ENCODE results near the gene UMOD. TPM values are rescaled to one million over a fixed set of nuclear protein-coding genes. Genes with fewer than 3 reads are reported as not detected.

Gene UMOD
- total and polyA plus RNA-seq, 7 donors, result not detected

DNA sequence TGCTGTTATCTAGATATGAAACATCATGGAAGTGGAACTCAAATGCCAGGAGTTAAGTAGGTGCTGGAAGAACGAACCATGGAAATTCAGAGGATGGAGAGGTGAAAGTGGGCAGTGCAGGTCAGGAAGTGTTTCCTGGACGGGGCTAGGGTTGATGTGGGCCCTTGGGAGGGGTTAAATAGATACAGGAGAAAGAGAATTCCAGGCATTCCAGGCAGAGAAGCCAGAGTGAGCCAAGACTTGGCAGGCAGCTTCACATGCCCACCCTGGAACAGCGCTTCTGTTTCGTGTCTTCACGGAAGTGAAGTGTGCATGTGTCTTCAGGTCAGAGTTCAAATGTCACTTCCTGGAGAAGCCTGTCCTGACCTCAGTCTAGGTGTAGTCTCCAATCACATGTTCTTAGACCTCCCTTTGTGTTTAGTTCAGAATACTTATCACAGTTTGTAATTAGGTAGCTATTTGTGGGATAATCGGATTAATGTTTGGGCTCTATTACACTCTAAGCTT, 66.5 kb downstream of the UMOD start:
- Histone ChIP-seq H3K4me3 (no peak overlapping the region), H3K27ac (no peak overlapping the region), H3K4me1 (no peaks in the 10 kb centered on the region), H3K9me3 (no peaks in the 10 kb centered on the region), H3K36me3 (ENCODE audit: insufficient read depth in 1 of 2, low read depth in 1 of 2) (no peaks in the 10 kb centered on the region), H3K27me3 (ENCODE audit: insufficient read depth in 3 of 3, low read length in 2 of 3) (no peaks in the 10 kb centered on the region)
- no peak for DNase-seq
- TF ChIP-seq, protein P1, sequence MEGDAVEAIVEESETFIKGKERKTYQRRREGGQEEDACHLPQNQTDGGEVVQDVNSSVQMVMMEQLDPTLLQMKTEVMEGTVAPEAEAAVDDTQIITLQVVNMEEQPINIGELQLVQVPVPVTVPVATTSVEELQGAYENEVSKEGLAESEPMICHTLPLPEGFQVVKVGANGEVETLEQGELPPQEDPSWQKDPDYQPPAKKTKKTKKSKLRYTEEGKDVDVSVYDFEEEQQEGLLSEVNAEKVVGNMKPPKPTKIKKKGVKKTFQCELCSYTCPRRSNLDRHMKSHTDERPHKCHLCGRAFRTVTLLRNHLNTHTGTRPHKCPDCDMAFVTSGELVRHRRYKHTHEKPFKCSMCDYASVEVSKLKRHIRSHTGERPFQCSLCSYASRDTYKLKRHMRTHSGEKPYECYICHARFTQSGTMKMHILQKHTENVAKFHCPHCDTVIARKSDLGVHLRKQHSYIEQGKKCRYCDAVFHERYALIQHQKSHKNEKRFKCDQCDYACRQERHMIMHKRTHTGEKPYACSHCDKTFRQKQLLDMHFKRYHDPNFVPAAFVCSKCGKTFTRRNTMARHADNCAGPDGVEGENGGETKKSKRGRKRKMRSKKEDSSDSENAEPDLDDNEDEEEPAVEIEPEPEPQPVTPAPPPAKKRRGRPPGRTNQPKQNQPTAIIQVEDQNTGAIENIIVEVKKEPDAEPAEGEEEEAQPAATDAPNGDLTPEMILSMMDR (IDR thresholded peaks at IDR 0.05), result no peak
- intact Hi-C loops (cut with DNase I), result no loop called here
- WGBS, 3 donors, result 24 to 28% (median 25%) methylated on average over 6 of the region's 6 CpGs
- ATAC-seq, result no peak

Other genes with a start within 250 kb of the UMOD start
- gene GP2, start 25.2 kb downstream of the UMOD start, total RNA-seq, result 1 to 10 TPM in 1 of 4 donors, under 1 TPM in 1, not detected in 2; 0.34 to 3.1 TPM
- gene GP2, start 25.2 kb downstream of the UMOD start, polyA plus RNA-seq, result 1 to 10 TPM in 1 of 3 donors, under 1 TPM in 1, not detected in 1; 0.55 to 1.3 TPM
- not detected for gene PDILT, start 52.0 kb upstream of the UMOD start, total RNA-seq
- not detected for gene PDILT, start 52.0 kb upstream of the UMOD start, polyA plus RNA-seq
- gene ACSM5, start 56.8 kb upstream of the UMOD start, total RNA-seq, result 1 to 10 TPM; 2.4 to 7.9 (median 4.0) TPM
- gene ACSM5, start 56.8 kb upstream of the UMOD start, polyA plus RNA-seq, result 1 to 10 TPM; 1.2 to 4.5 (median 4.3) TPM
- under 1 TPM in 1 of 4 donors, not detected in 3; 0.24 TPM for gene ACSM2A, start 98.8 kb upstream of the UMOD start, total RNA-seq
- gene ACSM2A, start 98.8 kb upstream of the UMOD start, polyA plus RNA-seq, result under 1 TPM in 2 of 3 donors, not detected in 1; 0.05 to 0.12 TPM
- not detected for gene ACSM2B, start 223.7 kb upstream of the UMOD start, total RNA-seq
- under 1 TPM in 1 of 3 donors, not detected in 2; 0.25 TPM for gene ACSM2B, start 223.7 kb upstream of the UMOD start, polyA plus RNA-seq

Measured in psoas muscle (tissue), 8 donors.